Measurements from ENCODE around the gene TSPEAR. TPM values are rescaled to one million over a fixed set of nuclear protein-coding genes. Genes with fewer than 3 reads are reported as not detected.

TSPEAR gene
- polyA plus RNA-seq, 4 donors: 0.55 to 1.1 (median 0.80) TPM

DNA sequence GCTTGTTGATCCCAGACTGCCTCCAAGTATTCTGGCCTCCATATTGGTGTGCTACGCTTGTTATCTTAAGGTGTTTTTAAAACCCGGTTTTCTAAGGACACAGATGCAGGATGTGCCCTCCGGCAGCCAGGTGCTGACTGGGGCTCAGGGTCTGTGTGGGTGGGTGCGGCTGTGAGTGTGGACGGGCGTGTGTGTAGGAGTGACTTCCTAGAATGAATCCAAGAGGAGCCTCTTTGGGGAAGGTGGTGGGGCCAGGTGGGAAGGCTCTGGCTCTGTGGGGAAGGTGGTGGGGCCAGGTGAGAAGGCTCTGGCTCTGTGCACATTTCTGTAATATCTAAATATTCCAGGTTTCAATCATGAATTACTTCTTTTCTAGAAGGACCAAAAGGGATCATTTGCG, 12.8 kb upstream of the TSPEAR start:
- DNase-seq (ENCODE audit: low read depth in 4 of 4, low spot score in 2 of 4): no peak

DNA sequence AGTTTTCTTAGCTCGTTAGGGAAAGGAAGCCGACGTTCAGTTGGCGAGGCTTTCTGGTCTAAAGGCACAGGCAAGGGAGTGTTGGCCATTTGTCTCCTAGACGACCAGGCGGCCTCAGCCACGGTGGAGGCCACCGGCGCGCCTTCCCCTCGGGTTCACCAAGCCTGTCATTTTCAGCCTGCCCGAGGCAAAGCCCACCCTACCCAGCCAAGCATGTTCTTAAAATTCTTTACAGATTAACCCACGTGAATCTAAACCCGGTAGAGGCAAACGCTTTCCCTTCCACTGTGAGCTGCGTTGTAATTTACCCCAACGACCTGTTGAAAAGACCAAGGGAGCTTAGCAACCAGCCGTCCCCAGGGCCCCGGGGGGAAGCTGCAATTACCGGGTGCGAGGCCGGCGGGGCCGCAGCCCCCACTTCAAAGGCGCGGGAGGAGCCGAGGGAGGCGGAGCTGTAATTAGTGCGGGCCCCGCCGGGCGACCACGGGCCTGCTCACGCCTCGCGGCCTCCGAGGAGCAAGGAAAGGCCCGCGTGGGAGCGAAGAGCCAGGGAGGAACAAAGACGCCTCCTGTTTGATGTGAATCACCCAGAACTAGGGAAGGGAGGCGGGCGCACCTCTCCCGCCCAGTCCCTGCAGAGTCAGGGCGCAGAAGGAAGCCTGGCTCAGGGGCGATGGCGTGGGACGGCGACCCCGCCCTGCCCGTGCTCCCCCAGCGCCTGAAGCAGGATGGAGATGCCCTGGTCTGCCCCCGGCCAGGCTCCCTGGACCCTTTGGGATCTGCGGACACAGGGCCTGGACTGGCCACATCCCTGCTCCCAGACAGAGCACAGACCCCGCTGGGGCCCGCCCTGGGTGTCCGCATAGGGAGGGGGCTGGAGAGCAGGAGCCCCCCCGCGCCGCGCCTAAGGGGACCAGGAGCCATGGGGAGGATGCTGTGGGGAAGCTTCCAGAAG, 12.1 kb upstream of the TSPEAR start:
- DNase-seq (ENCODE audit: low read depth in 4 of 4, low spot score in 2 of 4): peak; percentile 41 to 65 (median 52)

DNA sequence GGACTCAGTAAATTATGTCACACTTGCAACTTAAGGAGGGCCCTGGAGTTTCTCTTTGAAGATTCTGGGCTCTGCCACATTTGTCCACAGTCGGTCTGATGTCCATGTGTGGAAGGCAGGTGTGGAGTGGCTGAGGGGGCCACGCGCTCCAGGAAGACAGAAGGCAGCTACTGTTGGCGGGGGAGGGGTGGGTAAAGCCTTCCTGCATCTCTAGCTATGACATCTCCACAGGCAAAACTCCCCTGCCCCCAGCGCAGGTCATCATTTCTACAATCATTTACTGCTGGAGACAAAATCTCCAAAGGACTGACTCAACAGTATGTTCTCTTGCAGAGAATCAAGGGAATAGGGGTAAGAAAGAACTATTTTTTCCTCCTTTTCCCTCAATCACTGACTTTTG, 11.4 kb upstream of the TSPEAR start:
- DNase-seq (ENCODE audit: low read depth in 4 of 4, low spot score in 2 of 4): no peak

DNA sequence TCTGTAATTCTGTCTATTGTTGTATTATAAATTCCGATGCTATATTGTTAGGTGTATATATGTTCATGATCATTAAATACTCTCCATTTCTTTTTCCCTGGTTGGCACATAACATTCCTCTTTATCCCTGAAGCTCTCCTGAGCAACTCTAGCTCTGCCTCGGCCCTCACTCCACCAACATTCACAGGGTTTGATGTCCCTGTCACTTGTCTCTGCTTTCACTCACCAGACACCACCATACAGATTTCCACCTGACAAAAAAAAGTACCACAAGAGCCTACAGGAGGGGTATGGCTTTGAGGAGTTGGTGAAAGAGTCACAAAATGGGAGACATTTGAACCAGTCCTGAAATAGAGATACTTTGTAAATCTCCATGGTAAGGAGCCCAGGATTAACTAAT, 8.8 kb upstream of the TSPEAR start:
- no peak for DNase-seq (ENCODE audit: low read depth in 4 of 4, low spot score in 2 of 4)

DNA sequence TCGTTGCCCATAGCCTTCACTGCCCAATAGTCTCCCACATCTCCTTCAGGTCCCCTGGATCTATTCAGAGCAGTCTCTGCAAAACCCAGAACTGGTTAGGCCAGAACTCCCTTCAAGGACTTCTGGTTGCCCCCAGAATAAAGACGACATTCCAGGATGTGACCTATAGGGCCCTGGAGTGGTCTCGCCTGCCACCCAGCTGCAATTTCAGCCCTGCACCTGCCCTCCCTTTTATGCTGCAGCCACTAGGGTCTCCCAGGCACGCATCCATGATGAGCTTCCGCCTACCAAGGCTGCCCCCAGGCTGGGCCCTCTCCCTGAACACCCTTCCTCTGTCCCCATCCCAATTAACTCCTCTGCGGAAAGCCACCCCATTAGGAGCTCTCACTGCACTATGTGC, 7.2 kb upstream of the TSPEAR start:
- DNase-seq (ENCODE audit: low read depth in 4 of 4, low spot score in 2 of 4): no peak

DNA sequence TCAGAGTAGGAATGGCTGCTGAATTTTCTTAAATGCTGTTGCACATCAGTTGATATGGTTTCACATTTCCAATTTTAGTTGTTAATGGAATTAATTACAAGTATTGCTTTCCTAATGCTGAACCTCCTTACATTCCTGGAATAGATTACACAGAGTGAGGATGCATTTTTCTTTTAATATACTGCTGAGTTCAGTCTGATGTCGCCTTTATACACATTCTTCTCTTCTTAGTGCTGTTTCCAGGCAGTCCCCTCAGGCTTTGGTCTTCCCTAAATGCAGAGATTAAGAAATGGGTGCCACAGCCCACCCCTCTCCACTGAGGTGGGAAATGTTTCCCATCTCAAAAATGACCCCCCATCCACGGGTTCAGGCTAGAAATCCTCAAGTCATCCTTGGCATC, 6.7 kb upstream of the TSPEAR start:
- no peak for DNase-seq (ENCODE audit: low read depth in 4 of 4, low spot score in 2 of 4)

DNA sequence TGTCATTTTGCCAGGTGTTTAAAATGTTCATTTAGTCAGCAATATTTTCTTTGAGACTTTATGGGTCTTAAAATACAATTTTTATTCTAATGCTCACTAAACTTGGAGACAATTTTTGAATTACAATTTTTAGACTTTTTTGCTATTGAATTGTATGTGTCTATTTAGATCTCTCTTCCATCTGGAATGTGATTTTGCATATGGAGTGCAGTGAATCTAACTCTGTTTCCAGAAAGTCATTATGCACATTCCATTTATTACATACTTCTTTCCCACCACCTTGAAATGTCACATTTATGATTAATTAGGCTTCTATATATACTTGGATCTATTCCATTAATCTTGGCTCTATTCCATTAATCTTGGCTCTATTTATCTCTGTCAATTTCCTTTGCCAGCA, 5.6 kb upstream of the TSPEAR start:
- DNase-seq (ENCODE audit: low read depth in 4 of 4, low spot score in 2 of 4): no peak

DNA sequence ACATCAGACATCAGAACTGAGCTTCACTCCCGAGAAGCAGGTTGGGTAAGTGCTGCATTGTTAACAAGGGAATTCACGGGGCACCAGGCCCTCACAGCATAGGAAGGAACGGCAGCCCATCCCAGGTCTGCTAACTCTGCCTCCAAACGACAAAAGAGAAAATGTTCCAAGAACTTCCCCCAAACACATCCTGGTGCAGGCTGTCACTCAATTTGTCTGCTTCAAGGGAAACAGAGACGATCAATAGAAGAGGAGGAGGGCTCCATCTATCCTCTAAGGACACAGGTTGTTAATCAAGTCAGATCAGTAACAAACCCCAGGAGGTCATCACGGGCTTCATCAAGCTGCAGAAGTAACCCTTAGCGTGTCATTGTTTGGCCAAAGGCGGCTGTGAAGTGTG, 3.5 kb upstream of the TSPEAR start:
- DNase-seq (ENCODE audit: low read depth in 4 of 4, low spot score in 2 of 4): no peak

DNA sequence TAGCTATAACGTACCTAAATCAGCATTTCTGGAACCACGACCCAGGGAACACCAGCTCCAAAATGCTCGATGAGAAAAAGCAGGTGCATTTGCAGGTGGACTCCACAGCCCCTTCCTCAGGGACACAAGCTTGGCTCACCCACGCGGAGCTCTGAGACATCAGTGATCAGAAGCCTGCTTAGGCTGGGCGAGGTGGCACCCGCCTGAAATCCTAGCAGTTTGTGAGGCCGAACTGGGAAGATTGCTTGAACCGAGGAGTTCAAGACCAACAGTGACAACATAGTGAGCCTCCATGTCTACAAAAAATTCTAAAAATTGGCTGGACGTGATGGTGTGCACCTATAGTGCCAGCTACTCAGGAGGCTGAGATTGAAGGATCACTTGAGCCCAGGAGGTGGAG, 2.5 kb upstream of the TSPEAR start:
- no peak for DNase-seq (ENCODE audit: low read depth in 4 of 4, low spot score in 2 of 4)

DNA sequence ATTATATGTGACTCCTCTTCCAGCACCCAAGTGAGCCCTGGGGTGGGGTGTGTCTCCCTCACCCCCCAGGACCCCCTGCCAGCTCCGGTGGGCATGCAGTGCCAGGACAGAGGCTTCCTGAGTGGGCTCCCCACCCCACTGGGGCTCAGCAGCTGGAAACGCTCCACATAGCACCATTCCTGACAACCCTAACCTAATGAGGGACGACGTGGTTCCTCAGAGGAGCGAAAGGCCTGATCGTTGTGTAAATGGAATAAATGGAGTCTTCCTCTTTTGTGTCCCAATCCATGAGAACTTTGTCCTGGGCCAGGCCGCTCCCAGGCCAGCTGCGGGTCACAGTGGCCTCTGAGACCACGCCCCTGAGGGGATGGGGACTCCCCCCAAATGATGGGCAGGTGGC, 1.8 kb upstream of the TSPEAR start:
- DNase-seq (ENCODE audit: low read depth in 4 of 4, low spot score in 2 of 4): no peak

DNA sequence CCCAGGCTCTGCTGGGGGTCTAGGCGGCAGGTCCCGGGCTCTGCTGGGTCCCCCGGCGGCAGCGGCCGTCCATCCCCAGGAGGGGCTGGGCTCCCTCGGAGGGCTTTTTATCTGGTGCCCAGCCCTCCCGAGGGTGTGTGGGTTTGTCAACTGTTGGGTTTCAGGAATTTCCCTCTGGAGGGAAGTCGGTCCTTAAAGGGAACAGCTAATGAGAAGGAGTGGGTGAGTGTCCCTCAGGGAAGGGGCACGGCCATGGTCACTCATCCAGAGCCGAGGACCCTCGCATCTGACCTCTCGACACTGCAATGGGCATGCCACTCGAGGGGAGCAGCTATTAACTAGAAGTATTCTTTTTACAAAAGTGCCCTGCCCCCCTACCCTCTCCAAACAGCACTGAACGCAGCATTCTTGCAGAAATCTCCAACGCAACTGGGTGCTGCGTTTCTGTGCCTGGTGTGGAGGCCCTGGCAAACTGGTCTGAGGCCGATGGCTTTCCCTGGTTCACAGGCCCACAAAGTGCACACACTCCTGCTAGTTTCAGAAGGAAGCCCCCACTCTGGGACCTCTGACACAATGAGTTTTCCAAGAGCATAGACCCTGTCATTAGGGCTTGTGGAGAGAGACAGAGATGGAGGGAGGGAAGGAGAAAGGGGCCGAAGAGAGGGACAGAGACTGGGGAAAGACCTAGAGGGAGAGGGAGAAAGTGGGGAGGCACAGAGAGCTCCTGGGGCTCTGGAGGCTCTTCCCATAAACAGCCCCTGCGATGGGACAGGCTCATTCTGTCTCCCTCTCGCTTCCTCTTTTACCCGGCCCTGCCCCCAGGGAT, 1.0 kb upstream of the TSPEAR start:
- DNase-seq (ENCODE audit: low read depth in 4 of 4, low spot score in 2 of 4): no peak

DNA sequence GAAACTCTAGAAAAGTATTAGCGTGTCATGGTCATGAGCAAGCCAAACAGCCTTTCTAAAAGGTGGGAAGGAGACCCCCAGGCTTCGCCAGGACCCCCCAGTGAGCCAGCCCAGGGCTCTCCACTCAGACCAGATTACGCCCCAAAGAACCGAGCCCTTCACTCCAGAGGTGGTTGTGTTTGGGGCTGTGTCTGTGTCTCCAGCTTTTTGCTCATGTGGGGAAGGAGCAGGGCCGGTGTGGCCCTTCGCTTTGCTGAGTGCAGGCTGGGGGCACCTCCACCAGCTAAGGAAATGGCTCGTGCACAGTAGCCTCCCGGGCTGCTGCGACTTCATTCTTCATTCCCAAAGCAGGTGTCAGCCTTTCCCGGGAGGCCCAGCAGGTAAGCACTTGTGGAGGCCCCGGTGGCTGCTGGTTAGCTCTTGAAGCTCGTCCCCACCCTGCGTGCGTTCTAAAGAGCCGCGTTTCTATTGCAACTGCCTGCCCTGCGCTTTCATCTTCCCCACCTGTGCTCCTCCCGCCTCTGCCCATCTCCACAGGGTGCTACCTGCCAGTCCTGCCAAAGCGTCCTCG, 531 bp downstream of the TSPEAR start:
- DNase-seq (ENCODE audit: low read depth in 4 of 4, low spot score in 2 of 4): no peak

DNA sequence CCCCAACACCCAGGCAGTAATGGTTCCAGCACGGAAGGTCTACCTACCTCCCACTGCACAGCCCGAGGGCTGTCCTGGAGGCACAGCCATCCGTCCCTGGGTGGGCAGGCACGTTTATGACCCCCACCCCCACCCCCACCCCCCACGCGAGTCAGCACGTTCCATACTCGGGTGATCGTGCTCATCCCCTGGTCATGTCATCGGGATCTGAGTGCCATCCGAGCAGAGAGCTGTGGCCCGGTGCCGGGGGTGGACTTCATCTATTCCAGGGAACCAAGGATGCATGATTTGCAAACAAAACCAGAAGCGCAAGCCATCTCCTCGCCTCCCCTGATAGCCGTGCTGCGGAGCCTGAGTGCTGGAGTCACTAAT, 1.1 kb downstream of the TSPEAR start:
- DNase-seq (ENCODE audit: low read depth in 4 of 4, low spot score in 2 of 4): no peak

DNA sequence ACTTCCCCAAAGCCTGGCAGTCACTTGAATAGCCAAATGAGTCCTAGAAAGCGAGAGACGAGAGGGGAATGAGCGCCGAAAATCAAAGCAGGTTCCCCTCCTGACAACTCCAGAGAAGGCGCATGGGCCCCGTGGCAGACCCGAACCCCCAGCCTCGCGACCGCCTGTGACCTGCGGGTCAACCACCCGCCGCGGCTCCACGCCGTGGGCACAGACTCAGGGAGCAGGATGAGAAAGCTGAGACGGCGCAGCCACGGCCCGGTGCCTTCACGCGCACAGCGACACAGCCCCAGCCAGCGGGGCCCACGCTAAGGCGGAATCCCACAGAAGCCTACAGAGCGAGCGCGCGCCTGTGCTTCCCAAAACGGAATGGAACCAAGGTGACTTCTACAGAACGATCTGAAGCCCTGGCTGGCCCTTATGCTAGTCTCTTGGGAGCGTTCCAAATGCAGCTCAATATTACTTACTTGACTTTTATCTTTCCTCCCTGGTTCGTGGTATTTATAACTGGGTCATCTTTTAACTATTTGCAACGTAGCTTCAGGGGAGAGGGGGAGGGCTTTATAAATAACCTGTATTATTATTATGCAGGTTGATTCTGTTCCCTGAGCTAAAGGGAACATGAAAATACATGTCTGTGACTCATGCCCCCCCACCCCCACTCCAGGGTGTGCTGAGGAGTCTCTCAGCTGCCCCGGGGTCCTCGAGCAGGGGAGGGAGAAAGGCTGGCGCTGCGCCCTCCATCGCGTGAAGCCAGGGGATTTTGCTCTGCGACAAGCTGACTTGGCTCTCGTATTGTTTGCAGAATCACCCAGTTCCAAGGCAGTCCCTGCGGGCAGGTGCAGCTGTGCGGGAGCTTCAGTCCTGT, 1.7 kb downstream of the TSPEAR start:
- no peak for DNase-seq (ENCODE audit: low read depth in 4 of 4, low spot score in 2 of 4)

DNA sequence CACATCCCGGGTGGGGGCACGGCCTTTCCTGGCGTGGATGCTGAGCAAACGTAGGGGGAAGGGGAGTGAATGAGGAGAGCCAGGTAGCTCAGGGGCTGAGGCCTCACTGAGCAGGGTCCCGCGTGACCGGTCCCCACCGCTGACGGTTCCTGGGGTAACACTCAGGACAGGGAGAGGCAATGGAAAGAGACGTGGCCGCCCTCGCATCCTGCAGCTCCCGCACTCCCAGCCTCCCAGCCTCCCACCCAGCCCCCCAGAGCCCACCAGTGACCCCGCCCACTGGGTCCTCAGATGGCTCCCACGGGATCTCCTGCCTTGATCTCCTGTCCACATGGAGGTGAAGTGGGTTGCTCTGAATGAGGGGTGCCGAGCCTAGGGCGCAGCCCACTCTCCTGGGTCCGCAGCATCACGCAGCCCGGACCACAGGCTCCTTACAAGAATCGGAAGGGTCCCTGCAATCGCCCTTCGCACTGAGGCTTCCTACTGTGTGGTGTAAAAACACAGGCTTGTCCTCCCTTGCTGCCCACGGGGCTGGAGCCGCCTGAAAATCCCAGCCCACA, 2.4 kb downstream of the TSPEAR start:
- no peak for DNase-seq (ENCODE audit: low read depth in 4 of 4, low spot score in 2 of 4)

DNA sequence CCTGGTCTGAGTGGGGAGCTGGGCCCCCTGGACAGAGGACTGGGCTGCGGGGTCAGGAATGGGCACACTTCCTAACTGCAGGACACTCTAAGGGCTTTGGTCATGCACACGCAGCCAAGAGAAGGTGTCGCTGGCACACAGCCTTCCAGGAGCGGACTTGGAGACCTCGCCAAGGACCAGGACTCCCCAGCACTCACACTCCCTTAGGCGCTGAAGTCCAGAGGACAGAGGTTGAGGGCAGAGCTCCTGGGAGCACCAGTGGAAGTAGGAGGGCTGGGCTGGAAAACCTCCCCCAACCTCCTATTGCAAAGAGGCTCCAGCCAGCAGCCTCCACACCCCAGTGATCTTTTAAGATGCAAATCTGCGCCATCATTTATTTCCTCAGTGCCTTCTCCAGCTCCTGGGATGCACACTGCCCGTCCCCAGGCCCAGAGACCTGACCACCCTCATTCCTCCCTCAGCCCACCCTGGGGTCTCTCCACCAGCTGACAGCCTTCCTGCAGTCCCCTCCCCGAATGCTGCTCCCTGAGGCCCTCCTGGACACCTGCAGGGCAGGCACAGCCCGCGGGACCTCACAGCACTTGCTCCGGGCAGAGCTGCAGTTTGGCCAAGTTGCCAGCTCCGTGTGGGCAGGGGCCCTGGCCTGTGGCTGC, 3.0 kb downstream of the TSPEAR start:
- no peak for DNase-seq (ENCODE audit: low read depth in 4 of 4, low spot score in 2 of 4)

DNA sequence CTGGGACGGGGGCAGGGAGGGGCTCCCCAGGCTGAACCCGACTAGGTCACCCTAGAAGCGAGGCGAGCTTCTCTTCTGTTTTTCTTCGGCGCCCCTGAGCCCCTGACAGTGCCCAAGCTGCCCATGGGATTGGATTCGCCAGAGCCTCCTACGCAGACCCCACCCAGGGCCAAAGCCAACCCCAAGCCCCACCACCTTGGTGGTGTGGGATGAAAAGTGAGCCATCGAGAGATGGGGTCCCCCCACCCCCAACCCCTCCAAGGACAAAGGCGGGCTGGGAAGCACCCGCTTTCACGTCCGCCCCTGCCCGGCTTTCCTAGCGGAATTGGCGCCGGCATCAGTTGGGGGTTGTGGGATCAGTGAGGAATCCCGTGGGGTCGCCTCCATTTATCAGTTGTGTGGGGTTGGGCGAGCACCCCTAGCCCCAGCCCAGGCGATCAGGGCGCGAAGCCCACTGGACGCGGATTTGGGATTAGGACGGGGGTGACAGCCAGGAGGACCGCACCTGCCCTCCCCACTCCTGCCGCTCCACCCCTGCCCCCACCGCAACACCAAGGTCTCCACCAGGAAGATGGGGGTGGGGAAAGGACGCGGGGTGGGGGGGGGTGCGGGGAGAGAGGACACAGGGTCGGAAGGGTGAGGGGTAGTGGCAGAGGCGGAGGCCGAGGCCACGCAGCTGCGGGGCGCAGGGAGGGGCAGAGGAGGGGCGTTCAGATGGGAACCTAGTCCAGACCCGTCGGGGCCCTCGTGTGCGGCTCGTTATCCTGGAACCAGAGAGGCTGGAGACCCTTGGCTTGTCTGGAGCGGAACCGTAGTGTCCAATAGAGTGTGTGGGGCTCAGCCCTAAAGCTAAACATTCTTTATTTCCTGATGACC, 4.4 kb downstream of the TSPEAR start:
- DNase-seq (ENCODE audit: low read depth in 4 of 4, low spot score in 2 of 4): no peak

DNA sequence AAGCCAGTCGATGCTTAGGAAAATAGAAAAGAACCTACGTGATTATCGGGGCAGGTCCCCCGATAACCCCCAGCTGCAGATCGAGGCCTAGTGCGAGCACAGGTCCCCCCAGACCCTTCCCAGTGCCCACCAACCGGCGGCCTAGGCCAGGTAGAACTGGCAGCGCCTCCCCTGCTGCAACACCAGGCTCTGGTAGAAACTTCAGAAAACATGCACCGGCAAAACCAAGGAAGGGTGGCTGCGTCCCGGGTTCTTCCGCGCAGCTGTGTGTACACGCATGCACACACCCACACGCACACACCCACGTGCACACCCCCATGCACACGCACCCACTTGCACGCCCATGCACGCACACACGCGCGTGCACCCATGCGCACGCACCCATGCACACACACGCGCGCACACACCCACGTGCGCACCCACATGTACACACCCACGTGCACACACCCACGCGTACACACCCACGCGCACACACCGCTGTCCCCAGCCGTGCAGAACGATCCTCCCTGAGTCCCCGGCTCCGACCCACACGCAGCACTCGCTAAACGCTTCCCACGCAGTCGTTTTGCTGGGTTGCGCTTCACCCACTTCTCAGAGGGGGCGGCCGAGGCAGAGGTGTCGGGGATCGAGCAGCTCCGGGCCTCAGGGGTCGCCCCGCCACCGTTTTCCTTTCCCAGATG, 5.2 kb downstream of the TSPEAR start:
- DNase-seq (ENCODE audit: low read depth in 4 of 4, low spot score in 2 of 4): no peak

Data from left renal cortex interstitium (tissue), 4 donors.